Stimulated activated CD8-positive, alpha-beta memory T cell treated with anti-CD3 and anti-CD28 coated beads, Interleukin-4, amount 100 ng/mL, for 24 hours (primary cell): ENCODE results near the gene EFHD2.
"Not testable (repeated sequence)": the region's sequence is repeated elsewhere in the genome, so short reads cannot be mapped to it uniquely, and the experiment has no call there.

ENCODE experiments used
- DNase-seq: peaks from one replicate; pipeline ENCODE4 v3.0.0-alpha.2; 2020; ENCODE audit warnings: low read depth

EFHD2 gene

GRCh38 chr1:15452866-15453571, 43.3 kb downstream of the EFHD2 start:
- no peak for DNase-seq

GRCh38 chr1:15453734-15454133, 44.0 kb downstream of the EFHD2 start:
- DNase-seq: no peak

- DNase-seq: no peak
These were observed 44.6 kb downstream of the EFHD2 start for GRCh38 chr1:15454256-15454655.

- DNase-seq: no peak
These were observed 45.8 kb downstream of the EFHD2 start for GRCh38 chr1:15455522-15455921.

- DNase-seq: no peak
These were observed 46.7 kb downstream of the EFHD2 start, which contains the start of gene CELA2A for GRCh38 chr1:15456313-15456954. Gene CELA2A (plus strand): TSS chr1:15456732. CDS start chr1:15456754, 22 bp downstream.

GRCh38 chr1:15457585-15457984, 47.9 kb downstream of the EFHD2 start:
- DNase-seq: no peak

GRCh38 chr1:15458388-15458787, 48.7 kb downstream of the EFHD2 start:
- DNase-seq: not testable (repeated sequence)

GRCh38 chr1:15459771-15460707, 50.4 kb downstream of the EFHD2 start:
- no peak for DNase-seq

GRCh38 chr1:15460708-15461095, 51.0 kb downstream of the EFHD2 start:
- no peak for DNase-seq

- DNase-seq: not testable (repeated sequence)
These were observed 53.5 kb downstream of the EFHD2 start for GRCh38 chr1:15463064-15463800.

- not testable (repeated sequence) for DNase-seq
These were observed 54.2 kb downstream of the EFHD2 start for GRCh38 chr1:15463926-15464322.

GRCh38 chr1:15465674-15466073, 56.0 kb downstream of the EFHD2 start:
- DNase-seq: no peak

- DNase-seq: not testable (repeated sequence)
These were observed 57.4 kb downstream of the EFHD2 start for GRCh38 chr1:15466955-15467625.

- no peak for DNase-seq
These were observed 58.5 kb downstream of the EFHD2 start for GRCh38 chr1:15468145-15468544.

GRCh38 chr1:15469361-15469760, 59.7 kb downstream of the EFHD2 start:
- no peak for DNase-seq

GRCh38 chr1:15469821-15470448, 60.2 kb downstream of the EFHD2 start:
- DNase-seq: not testable (repeated sequence)

GRCh38 chr1:15471067-15471466, 61.4 kb downstream of the EFHD2 start:
- DNase-seq: not testable (repeated sequence)

- DNase-seq: not testable (repeated sequence)
These were observed 62.0 kb downstream of the EFHD2 start for GRCh38 chr1:15471723-15472122.

GRCh38 chr1:15472587-15472986, 62.9 kb downstream of the EFHD2 start:
- DNase-seq: no peak

GRCh38 chr1:15475752-15476314, 66.1 kb downstream of the EFHD2 start, which contains the start of gene CELA2B:
Gene CELA2B (plus strand): TSS chr1:15476104. CDS start chr1:15476126, 22 bp downstream.
- DNase-seq: no peak
